Adrenal gland (tissue), 12 donors: ENCODE data around the gene SLC25A51. TPM values are rescaled to one million over a fixed set of nuclear protein-coding genes. Genes with fewer than 3 reads are reported as not detected.

ENCODE experiments used
- DNase-seq, 7 donors: peaks; one replicate each; pipeline ENCODE4 v3.0.0-alpha.2; 2019 to 2020
- H3K27ac ChIP-seq, 5 donors: fragments of 200-600 bp; sonication (generic) in 4 of 5; 1 replicate in 3 of 5; 2 replicates in 2 of 5; pipeline versions ENCODE4 v1.5.1 to v1.8.0; 2016 to 2020; ENCODE audit warnings: mild to moderate bottlenecking in 1 of 5
- H3K27me3 ChIP-seq: fragments of 200-600 bp; 2 replicates; pipeline ENCODE4 v1.8.0; 2021
- H3K36me3 ChIP-seq, 2 donors: fragments of 200-600 bp; replicated peaks in 1 of 2; 1 replicate in 1 of 2; 2 replicates in 1 of 2; pipeline versions ENCODE4 v1.5.1 to v1.8.0; 2018 to 2022
- H3K4me1 ChIP-seq, 2 donors: fragments of 200-600 bp; replicated peaks in 1 of 2; 1 replicate in 1 of 2; 2 replicates in 1 of 2; pipeline versions ENCODE4 v1.5.1 to v1.8.0; 2018 to 2021
- H3K4me3 ChIP-seq, 4 donors: fragments of 200-600 bp; sonication (generic) in 3 of 4; one replicate each; pipeline ENCODE4 v1.5.1; 2016 to 2018
- H3K9me3 ChIP-seq, 3 donors: fragments of 200-600 bp; sonication (generic) in 1 of 3; replicated peaks in 1 of 3; 1 replicate in 2 of 3; 2 replicates in 1 of 3; pipeline versions ENCODE4 v1.5.1 to v1.8.0; 2016 to 2021
- CTCF ChIP-seq, 6 experiments: fragments of 450-650 bp in 4 of 6; fragments of 200-600 bp in 2 of 6; sonication (generic) in 1 of 6; IDR thresholded peaks; 1 replicate in 5 of 6; 2 replicates in 1 of 6; pipeline versions ENCODE4 v1.5.1 to v1.8.0; 2016 to 2021; ENCODE audit warnings: antibody characterized with exemption in 6 of 6, mild to moderate bottlenecking in 2 of 6, moderate library complexity in 1 of 6
- POLR2A ChIP-seq, 2 donors: fragments of 450-650 bp; IDR thresholded peaks; one replicate each; pipeline ENCODE4 v1.6.1; 2017; ENCODE audit warnings: antibody characterized with exemption in 2 of 2, mild to moderate bottlenecking in 2 of 2, moderate library complexity in 1 of 2
- WGBS, 4 donors: extraction: QIAGEN DNeasy Blood & Tissue Kit in 2 of 4; methylation state at CpG; one replicate each; pipeline versions ENCODE4 v1.1.5 to v1.1.7; 2013 to 2017; 5-methylcytosine and 5-hydroxymethylcytosine counted together
- intact Hi-C, 2 donors: fragments of 100-400 bp; cut with DNase I; formaldehyde crosslinking; loops; one replicate each; pipeline versions ENCODE4 v1.14.1 to v1.15.0; 2022 to 2023
- polyA plus RNA-seq, 3 donors: library from polyadenylated mRNA; stranded (reverse); fragments of 200-250 nt in 2 of 3; fragments of 350-450 nt in 1 of 3; fragmentation: Illumina TruSeq in 1 of 3; extraction: RNeasy Lipid Tissue Mini Kit (QIAGEN cat#74804) in 1 of 3; gene quantifications; one replicate each; pipeline ENCODE4 v1.2.3, GENCODE V29; 2013 to 2014
- total RNA-seq, 9 donors: library from RNA; depleted of rRNA in 4 of 9; stranded (reverse); fragments of >200 nt in 4 of 9; fragments of 120-200 nt in 1 of 9; fragmentation: NEBNext Ultra II Directional in 1 of 9; extraction: Animal tissue kit (Norgen Biotek cat#: 25700) in 1 of 9; gene quantifications; one replicate each; pipeline versions ENCODE4 v1.1.0 to v1.2.4, GENCODE V29; 2013 to 2023
- donor health status: healthy with polysubstance abuse.
- donor health status: Bipolar disorder and iron deficiency.
- donor health status: DM: yes; HTN: yes; CAD: no.
- donor health status: DM: no; HTN: no; CAD: no.
- donor health status: DM: no; HTN: no; CAD: no.
- donor health status: DM: yes; HTN: yes; CAD: no.

The SLC25A51 gene
- total and polyA plus RNA-seq, 12 donors: 3.8 to 28.3 (median 20.7) TPM

GRCh38 chr9:37922363-37923117 lies 18.6 kb upstream of the SLC25A51 start:
- H3K27ac ChIP-seq: no peak overlapping the region

GRCh38 chr9:37921546-37922300 lies 17.8 kb upstream of the SLC25A51 start:
- WGBS, 4 donors: 83 to 87% (median 83%) methylated on average over 15 of the region's 15 CpGs
- intact Hi-C loops: loop anchor here (5.0 kb wide), 2 partner anchors 46 to 146 kb away; partner anchors contain the start of gene SHB (in 1 of the 2)
- Histone ChIP-seq H3K4me3 (no peak overlapping the region), H3K4me1 (peaks cover 3 to 12% of the 10 kb centered on the region in 2 donors), H3K36me3 (no peaks in the 10 kb centered on the region), H3K27ac (no peak overlapping the region), H3K9me3 (no peaks in the 10 kb centered on the region), H3K27me3 (no peaks in the 10 kb centered on the region)
- no peak for DNase-seq
- TF ChIP-seq POLR2A (IDR thresholded peaks at IDR 0.05): no peak
- no peak for TF ChIP-seq CTCF (IDR thresholded peaks at IDR 0.05)

More at GRCh38 chr9:37922363-37923117, 18.6 kb upstream of the SLC25A51 start:
- no peaks in the 10 kb centered on the region for H3K27me3 ChIP-seq
- no peaks in the 10 kb centered on the region for H3K36me3 ChIP-seq
- no peak for DNase-seq
- no peak overlapping the region for H3K4me3 ChIP-seq
- intact Hi-C loops: loop anchor here (5.0 kb wide), 2 partner anchors 45 to 145 kb away; partner anchors contain the start of gene SHB (in 1 of the 2)
- TF ChIP-seq CTCF (IDR thresholded peaks at IDR 0.05) (no peak), POLR2A (IDR thresholded peaks at IDR 0.05) (no peak)
- 66 to 79% (median 74%) methylated on average over 5 to 13 of the region's 13 CpGs for WGBS, 4 donors
- H3K9me3 ChIP-seq: no peaks in the 10 kb centered on the region
- H3K4me1 ChIP-seq: peaks cover 6 to 12% of the 10 kb centered on the region in 2 donors

GRCh38 chr9:37921168-37921510 lies 17.2 kb upstream of the SLC25A51 start:
- Histone ChIP-seq H3K36me3 (no peaks in the 10 kb centered on the region), H3K27me3 (no peaks in the 10 kb centered on the region), H3K4me1 (peaks cover 0 to 8% of the 10 kb centered on the region in 2 donors), H3K9me3 (no peaks in the 10 kb centered on the region), H3K4me3 (no peak overlapping the region), H3K27ac (no peak overlapping the region)
- no peak for DNase-seq
- intact Hi-C loops: loop anchor here (5.0 kb wide), 2 partner anchors 46 to 146 kb away; partner anchors contain the start of gene SHB (in 1 of the 2)
- TF ChIP-seq POLR2A (IDR thresholded peaks at IDR 0.05) (no peak), CTCF (IDR thresholded peaks at IDR 0.05) (no peak)
- 93 to 97% (median 94%) methylated on average over 7 of the region's 7 CpGs for WGBS, 4 donors

GRCh38 chr9:37920471-37921167 lies 16.7 kb upstream of the SLC25A51 start:
- H3K9me3 ChIP-seq: no peaks in the 10 kb centered on the region
- no peaks in the 10 kb centered on the region for H3K27me3 ChIP-seq
- no peaks in the 10 kb centered on the region for H3K36me3 ChIP-seq
- DNase-seq: no peak
- H3K4me1 ChIP-seq: peaks cover 0 to 4% of the 10 kb centered on the region in 2 donors
- WGBS, 4 donors: 95 to 100% (median 97%) methylated on average over 4 to 5 of the region's 5 CpGs
- H3K4me3 ChIP-seq: no peak overlapping the region
- intact Hi-C loops: loop anchor here (5.0 kb wide), 2 partner anchors 47 to 147 kb away; partner anchors contain the start of gene SHB (in 1 of the 2)
- no peak for TF ChIP-seq POLR2A (IDR thresholded peaks at IDR 0.05)
- no peak for TF ChIP-seq CTCF (IDR thresholded peaks at IDR 0.05)
- H3K27ac ChIP-seq: no peak overlapping the region
